Measurements from ENCODE around the gene CNTNAP5.
"Not testable (repeated sequence)": the region's sequence is repeated elsewhere in the genome, so short reads cannot be mapped to it uniquely, and the experiment has no call there.

Gene CNTNAP5

GRCh38 chr2:124333784-124334183 is 308.7 kb downstream of the CNTNAP5 start:
- no peak for DNase-seq

GRCh38 chr2:124335058-124335457 is 310.0 kb downstream of the CNTNAP5 start:
- no peak for DNase-seq

- DNase-seq, result no peak
Measured at GRCh38 chr2:124339709-124340108, 314.6 kb downstream of the CNTNAP5 start.

GRCh38 chr2:124343827-124344498 is 318.9 kb downstream of the CNTNAP5 start:
- DNase-seq, result no peak

GRCh38 chr2:124347209-124347608 is 322.1 kb downstream of the CNTNAP5 start:
- no peak for DNase-seq

GRCh38 chr2:124353656-124354055 is 328.6 kb downstream of the CNTNAP5 start:
- DNase-seq, result no peak

- DNase-seq, result no peak
Measured at GRCh38 chr2:124354466-124354865, 329.4 kb downstream of the CNTNAP5 start.

- DNase-seq, result not testable (repeated sequence)
Measured at GRCh38 chr2:124361966-124362365, 336.9 kb downstream of the CNTNAP5 start.

GRCh38 chr2:124369181-124369580 is 344.1 kb downstream of the CNTNAP5 start:
- DNase-seq, result no peak

- no peak for DNase-seq
Measured at GRCh38 chr2:124380221-124380749, 355.2 kb downstream of the CNTNAP5 start.

GRCh38 chr2:124382067-124382618 is 357.1 kb downstream of the CNTNAP5 start:
- DNase-seq, result no peak

- DNase-seq, result no peak
Measured at GRCh38 chr2:124395961-124396360, 370.9 kb downstream of the CNTNAP5 start.

GRCh38 chr2:124402274-124402673 is 377.2 kb downstream of the CNTNAP5 start:
- DNase-seq, result peak; percentile 68

GRCh38 chr2:124407836-124408534 is 382.9 kb downstream of the CNTNAP5 start:
- DNase-seq, result not testable (repeated sequence)

GRCh38 chr2:124424074-124424473 is 399.0 kb downstream of the CNTNAP5 start:
- no peak for DNase-seq

GRCh38 chr2:124426122-124426521 is 401.0 kb downstream of the CNTNAP5 start:
- no peak for DNase-seq

- DNase-seq, result no peak
Measured at GRCh38 chr2:124426625-124427024, 401.5 kb downstream of the CNTNAP5 start.

GRCh38 chr2:124437811-124438210 is 412.7 kb downstream of the CNTNAP5 start:
- DNase-seq, result no peak

- peak; percentile 27 for DNase-seq
Measured at GRCh38 chr2:124450481-124450880, 425.4 kb downstream of the CNTNAP5 start.

- no peak for DNase-seq
Measured at GRCh38 chr2:124476291-124476690, 451.2 kb downstream of the CNTNAP5 start.

GRCh38 chr2:124478761-124479160 is 453.7 kb downstream of the CNTNAP5 start:
- no peak for DNase-seq

- DNase-seq, result no peak
Measured at GRCh38 chr2:124480958-124481357, 455.9 kb downstream of the CNTNAP5 start.

GRCh38 chr2:124482044-124482443 is 457.0 kb downstream of the CNTNAP5 start:
- no peak for DNase-seq

GRCh38 chr2:124482551-124482950 is 457.5 kb downstream of the CNTNAP5 start:
- DNase-seq, result no peak

Data from NCI-H2029 (cell line).